DND-41 (cell line): ENCODE data around the gene ATP1A3.

Experiments used
- CTCF ChIP-seq: IDR thresholded peaks from 2 replicates; pipeline ENCODE4 v1.5.1; 2012; ENCODE audit warnings: borderline replicate concordance, low read length, moderate library complexity, mild to moderate bottlenecking; ENCODE audit not compliant: poor library complexity, severe bottlenecking; ENCODE audit errors: extremely low read depth
- EZH2 ChIP-seq: IDR thresholded peaks from 3 replicates; pipeline ENCODE4 v1.6.1; 2012; ENCODE audit warnings: borderline replicate concordance, low read depth, mild to moderate bottlenecking, moderate library complexity, low read length, inconsistent platforms; ENCODE audit not compliant: severe bottlenecking

- TF ChIP-seq CTCF (no peak), EZH2 (no peak)
These were observed 44.6 kb upstream of the ATP1A3 start for GRCh38 chr19:42038666-42039065.
